Stimulated activated naive CD8-positive, alpha-beta T cell treated with anti-CD3 and anti-CD28 coated beads, Interleukin-15, Interleukin-2, amounts not matched to agents 100 ng/mL and 50 ng/mL, for 24 hours (primary cell): Measurements from ENCODE around the gene C4orf50.

Experiments used
- H3K27ac Mint-ChIP-seq: one replicate; pipeline ENCODE4 v1.8.0; 2021; ENCODE audit warnings: mild to moderate bottlenecking, mixed read lengths
- H3K27me3 Mint-ChIP-seq: one replicate; pipeline ENCODE4 v1.8.0; 2021; ENCODE audit warnings: mixed read lengths
- H3K36me3 Mint-ChIP-seq: one replicate; pipeline ENCODE4 v1.8.0; 2021; ENCODE audit warnings: low read depth, mixed read lengths
- H3K4me1 Mint-ChIP-seq: one replicate; pipeline ENCODE4 v1.8.0; 2021; ENCODE audit warnings: low read depth, mixed read lengths
- H3K4me3 Mint-ChIP-seq: one replicate; pipeline ENCODE4 v1.8.0; 2021; ENCODE audit warnings: mild to moderate bottlenecking, mixed read lengths
- H3K9me3 Mint-ChIP-seq: one replicate; pipeline ENCODE4 v1.8.0; 2021; ENCODE audit warnings: mixed read lengths

Gene C4orf50

DNA sequence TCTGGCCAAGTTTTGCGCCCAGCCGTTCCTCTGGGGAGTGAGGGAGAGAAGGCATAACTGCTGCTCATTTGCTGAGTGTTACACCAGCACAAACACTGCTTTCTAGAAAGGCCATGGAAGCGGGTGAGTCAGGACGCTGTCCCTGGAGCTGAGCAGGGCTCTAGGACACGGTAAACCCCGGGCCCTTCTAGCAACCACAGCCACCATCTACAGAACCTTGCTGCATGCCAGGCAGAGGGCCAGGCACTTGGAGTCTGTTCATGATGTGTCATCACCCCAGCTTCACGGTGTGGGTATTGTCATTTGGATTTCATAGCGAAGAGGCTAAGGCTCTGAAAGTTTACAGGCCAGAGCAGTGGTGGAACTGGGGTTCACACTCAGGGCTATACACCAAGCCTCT is 31.8 kb upstream of the C4orf50 start:
- Mint-ChIP-seq H3K4me3 (no peak overlapping the region), H3K36me3 (no peaks in the 10 kb centered on the region), H3K27ac (no peak overlapping the region), H3K4me1 (no peaks in the 10 kb centered on the region), H3K27me3 (peaks cover 3% of the 10 kb centered on the region), H3K9me3 (no peaks in the 10 kb centered on the region)

DNA sequence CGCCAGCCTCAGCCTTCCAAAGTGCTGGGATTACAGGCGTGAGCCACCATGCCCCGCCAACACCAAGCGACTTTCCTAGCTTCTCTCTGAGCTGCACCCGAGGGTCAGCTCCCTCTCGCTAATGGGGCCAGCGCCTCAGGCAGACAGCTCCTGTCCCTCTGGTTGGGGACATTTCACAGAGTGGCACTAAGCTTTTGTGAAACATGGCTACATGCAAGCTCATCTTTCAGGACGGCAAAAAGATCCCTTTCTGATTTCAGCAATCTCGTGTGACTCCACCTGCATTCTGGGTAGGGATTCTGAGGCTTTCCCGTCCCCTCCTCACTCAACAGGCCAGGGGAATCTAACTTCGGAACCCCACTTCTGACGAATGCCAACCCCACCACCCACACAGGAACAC is 31.0 kb upstream of the C4orf50 start:
- peaks cover 3% of the 10 kb centered on the region for H3K27me3 Mint-ChIP-seq
- no peaks in the 10 kb centered on the region for H3K36me3 Mint-ChIP-seq
- no peak overlapping the region for H3K27ac Mint-ChIP-seq
- no peak overlapping the region for H3K4me3 Mint-ChIP-seq
- H3K4me1 Mint-ChIP-seq, result no peaks in the 10 kb centered on the region
- H3K9me3 Mint-ChIP-seq, result no peaks in the 10 kb centered on the region

DNA sequence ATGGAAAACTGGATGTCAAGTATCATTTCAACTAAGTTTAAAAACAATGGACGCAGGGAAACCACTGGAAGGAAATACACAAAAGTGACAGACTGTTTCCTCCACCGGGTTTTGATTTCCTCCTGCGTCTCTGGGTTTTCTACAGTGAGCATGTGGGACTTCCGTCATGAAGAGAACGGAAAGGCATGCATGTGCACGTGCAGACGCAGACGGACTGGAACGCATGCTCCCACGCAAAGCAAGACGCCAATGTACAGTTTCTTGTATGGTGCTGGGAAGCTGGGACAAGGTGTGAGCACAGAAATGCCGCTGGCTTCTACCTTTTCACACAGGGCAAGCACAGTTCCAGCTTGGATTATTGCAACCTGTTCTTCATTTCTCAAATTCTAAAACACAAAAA is 30.3 kb upstream of the C4orf50 start:
- H3K36me3 Mint-ChIP-seq, result no peaks in the 10 kb centered on the region

DNA sequence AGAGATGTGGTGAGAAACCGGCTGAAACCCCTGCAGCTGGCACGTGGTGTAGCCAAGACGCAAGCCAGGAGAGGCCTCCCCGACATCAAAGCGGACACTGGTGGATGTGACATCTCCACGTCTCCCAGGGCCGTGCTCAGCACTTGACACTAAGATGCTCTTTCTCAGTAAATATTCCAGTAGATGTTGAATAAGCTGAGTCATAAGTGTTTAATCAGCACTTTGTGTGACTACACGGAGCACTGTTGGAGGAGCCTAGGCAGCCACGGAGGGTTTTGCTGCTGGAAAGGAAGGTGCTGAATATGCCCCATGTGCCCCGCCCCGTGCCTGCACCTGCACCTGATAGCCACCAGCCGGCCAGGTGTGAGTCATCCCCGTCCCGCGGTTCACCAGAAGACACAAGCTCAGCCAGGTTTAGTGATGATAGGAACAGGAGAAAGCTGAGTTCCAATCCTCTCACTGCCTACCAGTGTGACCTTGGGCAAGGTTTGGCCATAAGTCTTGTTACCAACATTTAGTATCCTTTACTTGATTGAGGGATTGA is 29.0 kb upstream of the C4orf50 start:
- H3K4me3 Mint-ChIP-seq, result no peak overlapping the region
- no peak overlapping the region for H3K27ac Mint-ChIP-seq

More for the DNA sequence above, 30.3 kb upstream of the C4orf50 start:
- Mint-ChIP-seq H3K4me3 (no peak overlapping the region), H3K27me3 (peaks cover 3% of the 10 kb centered on the region), H3K9me3 (no peaks in the 10 kb centered on the region), H3K27ac (no peak overlapping the region), H3K4me1 (no peaks in the 10 kb centered on the region)

DNA sequence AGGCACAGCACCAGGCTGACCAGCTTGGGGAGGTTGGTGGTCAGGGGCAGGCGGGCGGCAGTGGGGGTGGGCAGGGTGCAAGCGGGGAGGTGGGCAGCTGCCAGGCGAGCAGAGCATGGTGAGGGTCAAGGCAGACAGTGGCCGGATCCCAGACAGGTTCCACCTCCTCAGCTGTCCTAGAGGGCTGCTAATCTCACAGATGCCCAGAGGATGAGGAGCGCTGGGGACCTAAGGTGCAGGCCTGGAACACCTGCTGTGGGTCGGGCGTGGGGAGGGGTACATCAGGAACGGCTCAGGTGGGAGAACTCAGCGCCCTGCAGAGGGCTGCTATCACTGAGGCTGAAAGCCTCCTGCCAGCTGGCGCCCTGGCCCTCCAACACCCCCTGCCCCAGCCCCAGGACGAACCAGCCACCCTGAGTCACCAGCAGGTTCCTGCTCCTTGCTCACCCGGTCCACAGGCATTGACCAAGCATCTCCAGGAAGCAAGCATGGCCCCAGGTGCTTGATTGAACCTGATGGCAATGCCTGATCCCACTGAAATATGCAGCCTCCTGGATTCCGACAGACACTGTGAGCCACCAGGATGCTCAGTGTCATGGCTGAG is 28.4 kb upstream of the C4orf50 start:
- no peaks in the 10 kb centered on the region for H3K36me3 Mint-ChIP-seq
- H3K4me3 Mint-ChIP-seq, result no peak overlapping the region
- peaks cover 9% of the 10 kb centered on the region for H3K27me3 Mint-ChIP-seq
- H3K27ac Mint-ChIP-seq, result no peak overlapping the region
- no peaks in the 10 kb centered on the region for H3K9me3 Mint-ChIP-seq
- H3K4me1 Mint-ChIP-seq, result no peaks in the 10 kb centered on the region

More for the DNA sequence above, 29.0 kb upstream of the C4orf50 start:
- H3K27me3 Mint-ChIP-seq, result peaks cover 7% of the 10 kb centered on the region
- H3K9me3 Mint-ChIP-seq, result no peaks in the 10 kb centered on the region
- H3K4me1 Mint-ChIP-seq, result no peaks in the 10 kb centered on the region
- no peaks in the 10 kb centered on the region for H3K36me3 Mint-ChIP-seq

DNA sequence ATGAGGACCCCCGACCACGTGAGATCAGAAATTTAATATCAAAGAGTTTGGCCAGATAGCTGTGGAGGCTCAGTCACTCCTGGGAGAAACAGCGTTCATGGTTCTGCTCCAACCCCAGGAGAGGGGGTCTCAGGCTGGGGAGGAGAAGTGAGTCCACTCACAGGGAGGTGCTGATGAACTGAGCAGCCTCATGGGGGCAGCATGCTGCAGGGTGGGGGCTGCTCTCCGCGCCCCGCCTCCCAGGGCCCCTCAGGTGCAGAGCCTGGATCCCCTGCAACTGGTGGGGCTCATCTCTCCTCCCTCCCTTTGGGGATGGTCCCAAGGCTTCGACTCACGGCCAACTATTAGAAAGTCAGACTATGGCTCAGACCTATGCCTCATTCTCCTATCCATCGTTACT is 26.6 kb upstream of the C4orf50 start:
- Mint-ChIP-seq H3K27me3 (peaks cover 9% of the 10 kb centered on the region), H3K4me1 (no peaks in the 10 kb centered on the region), H3K36me3 (no peaks in the 10 kb centered on the region), H3K27ac (no peak overlapping the region), H3K4me3 (no peak overlapping the region), H3K9me3 (no peaks in the 10 kb centered on the region)

DNA sequence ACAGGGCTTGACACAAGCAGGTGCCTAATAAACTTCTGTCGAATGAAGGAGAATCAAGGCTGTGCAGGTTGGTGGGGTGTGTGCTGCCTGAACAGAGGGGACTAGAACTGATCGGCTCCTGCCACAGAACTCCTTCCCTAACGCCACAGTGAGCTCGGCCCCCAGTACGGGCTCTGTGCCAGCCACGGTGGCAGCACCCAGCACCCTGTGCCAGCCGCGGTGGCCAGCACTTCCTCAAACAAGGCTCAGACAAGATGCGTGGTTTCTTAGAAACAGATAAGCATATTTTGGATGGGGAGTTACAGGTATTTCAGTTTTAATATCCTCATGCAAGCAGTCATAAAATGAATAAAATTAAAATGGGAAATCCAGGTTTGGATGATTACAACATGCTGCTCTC is 26.0 kb upstream of the C4orf50 start:
- H3K9me3 Mint-ChIP-seq, result no peaks in the 10 kb centered on the region
- H3K4me3 Mint-ChIP-seq, result no peak overlapping the region
- H3K36me3 Mint-ChIP-seq, result no peaks in the 10 kb centered on the region
- no peak overlapping the region for H3K27ac Mint-ChIP-seq
- peaks cover 9% of the 10 kb centered on the region for H3K27me3 Mint-ChIP-seq
- H3K4me1 Mint-ChIP-seq, result no peaks in the 10 kb centered on the region

DNA sequence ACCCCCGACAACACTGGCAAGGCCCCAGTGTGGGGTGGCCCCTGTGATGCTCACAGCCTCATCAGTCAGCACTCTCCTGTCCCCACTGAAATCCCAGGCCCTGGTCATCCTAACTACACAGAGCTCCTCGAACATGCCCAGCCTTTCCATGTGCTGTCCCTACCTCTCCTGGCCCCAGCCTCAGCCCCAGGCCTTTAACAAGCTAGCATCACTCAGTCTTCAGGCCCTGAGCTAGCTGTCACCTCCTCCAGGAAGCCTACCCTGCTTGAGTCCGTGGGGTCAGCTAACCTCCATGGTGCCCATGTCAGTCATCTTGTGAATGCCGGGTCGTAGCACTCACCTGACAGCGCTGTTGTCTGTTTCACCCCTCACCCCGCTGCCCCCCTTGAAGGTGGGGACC is 25.6 kb upstream of the C4orf50 start:
- H3K27ac Mint-ChIP-seq, result no peak overlapping the region
- no peaks in the 10 kb centered on the region for H3K4me1 Mint-ChIP-seq
- H3K27me3 Mint-ChIP-seq, result peaks cover 9% of the 10 kb centered on the region
- H3K4me3 Mint-ChIP-seq, result no peak overlapping the region
- no peaks in the 10 kb centered on the region for H3K9me3 Mint-ChIP-seq
- H3K36me3 Mint-ChIP-seq, result no peaks in the 10 kb centered on the region

DNA sequence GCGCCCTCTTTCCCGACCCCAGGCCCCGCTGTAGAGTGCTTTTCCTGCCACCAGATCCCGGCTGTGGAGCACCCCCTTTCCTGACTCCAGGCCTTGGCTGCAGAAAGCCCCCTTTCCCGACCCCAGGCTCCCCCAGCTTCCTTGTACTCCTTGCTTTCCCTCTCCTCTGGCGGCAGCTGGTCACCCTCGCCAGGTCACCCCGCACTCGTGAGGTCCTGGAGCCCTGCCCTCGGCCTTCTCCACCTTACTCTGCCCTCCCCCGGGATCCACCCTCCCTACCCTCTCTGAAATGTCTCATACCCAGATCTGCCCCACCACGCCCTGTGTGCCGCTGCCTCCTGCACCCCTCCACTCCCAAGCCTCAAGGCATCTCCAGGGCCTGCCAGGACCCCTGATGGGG is 25.0 kb upstream of the C4orf50 start:
- no peak overlapping the region for H3K4me3 Mint-ChIP-seq
- no peaks in the 10 kb centered on the region for H3K4me1 Mint-ChIP-seq
- H3K9me3 Mint-ChIP-seq, result no peaks in the 10 kb centered on the region
- H3K27ac Mint-ChIP-seq, result no peak overlapping the region
- peaks cover 9% of the 10 kb centered on the region for H3K27me3 Mint-ChIP-seq
- no peaks in the 10 kb centered on the region for H3K36me3 Mint-ChIP-seq

DNA sequence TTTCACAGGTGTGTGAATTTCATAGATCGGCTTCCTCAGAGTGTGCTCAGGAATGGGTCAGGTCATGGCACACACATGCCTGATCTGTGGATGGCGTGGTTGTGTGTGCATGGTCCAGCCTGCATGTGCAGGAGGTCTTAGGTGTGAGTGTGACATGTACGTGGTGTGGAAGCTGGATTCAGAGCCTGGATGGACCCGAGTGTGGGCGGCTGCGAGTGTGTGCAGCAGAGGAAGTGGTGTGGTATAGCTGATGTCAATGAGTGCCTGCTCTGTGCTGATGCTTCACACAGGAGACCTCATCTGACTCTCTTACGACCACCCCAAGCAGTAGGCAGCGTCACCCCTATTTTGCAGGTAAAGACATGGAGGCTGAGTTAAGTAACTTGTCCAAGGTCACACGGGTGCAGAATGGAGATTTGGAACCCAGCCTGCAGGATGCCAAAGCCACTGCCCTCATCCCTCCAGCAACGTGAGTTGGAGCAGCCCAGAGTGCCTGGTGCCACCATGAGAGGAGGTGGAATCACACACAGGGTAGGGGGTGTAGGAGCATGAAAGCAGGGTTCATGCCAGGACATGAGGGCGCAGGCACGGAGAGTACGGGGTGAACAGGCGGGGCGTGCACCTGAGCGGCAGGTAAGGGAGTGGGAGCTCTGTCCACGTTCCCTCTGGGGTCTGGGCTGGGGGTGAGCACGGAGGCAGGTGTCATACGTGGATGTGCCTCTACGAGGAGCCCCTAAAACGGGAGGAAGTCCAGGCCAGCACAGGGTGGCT is 24.2 kb upstream of the C4orf50 start:
- H3K36me3 Mint-ChIP-seq, result no peaks in the 10 kb centered on the region
- no peaks in the 10 kb centered on the region for H3K9me3 Mint-ChIP-seq
- H3K4me1 Mint-ChIP-seq, result no peaks in the 10 kb centered on the region
- no peak overlapping the region for H3K4me3 Mint-ChIP-seq
- H3K27ac Mint-ChIP-seq, result no peak overlapping the region
- H3K27me3 Mint-ChIP-seq, result peaks cover 9% of the 10 kb centered on the region

DNA sequence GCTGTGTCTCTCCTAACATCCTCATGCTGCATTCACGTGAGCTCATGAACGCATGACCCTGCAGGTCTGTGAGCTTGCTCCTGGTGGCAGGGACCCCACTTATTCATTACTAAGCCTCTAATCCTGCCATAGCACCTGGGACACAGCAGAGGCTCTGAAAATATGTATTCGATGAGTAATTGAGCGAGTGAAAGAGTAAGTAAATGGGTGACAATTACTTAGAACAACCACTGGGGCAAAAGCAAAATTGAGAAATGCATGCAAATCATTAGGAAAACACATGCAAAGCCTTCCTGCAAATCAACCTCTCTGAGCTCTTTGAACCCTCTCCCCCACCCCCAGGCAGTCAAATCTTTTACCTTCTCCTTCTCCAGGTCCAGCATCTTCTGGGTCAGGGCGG is 23.6 kb upstream of the C4orf50 start:
- H3K4me3 Mint-ChIP-seq, result no peak overlapping the region
- H3K27me3 Mint-ChIP-seq, result peaks cover 9% of the 10 kb centered on the region
- H3K4me1 Mint-ChIP-seq, result no peaks in the 10 kb centered on the region
- H3K27ac Mint-ChIP-seq, result no peak overlapping the region
- H3K9me3 Mint-ChIP-seq, result no peaks in the 10 kb centered on the region
- no peaks in the 10 kb centered on the region for H3K36me3 Mint-ChIP-seq

DNA sequence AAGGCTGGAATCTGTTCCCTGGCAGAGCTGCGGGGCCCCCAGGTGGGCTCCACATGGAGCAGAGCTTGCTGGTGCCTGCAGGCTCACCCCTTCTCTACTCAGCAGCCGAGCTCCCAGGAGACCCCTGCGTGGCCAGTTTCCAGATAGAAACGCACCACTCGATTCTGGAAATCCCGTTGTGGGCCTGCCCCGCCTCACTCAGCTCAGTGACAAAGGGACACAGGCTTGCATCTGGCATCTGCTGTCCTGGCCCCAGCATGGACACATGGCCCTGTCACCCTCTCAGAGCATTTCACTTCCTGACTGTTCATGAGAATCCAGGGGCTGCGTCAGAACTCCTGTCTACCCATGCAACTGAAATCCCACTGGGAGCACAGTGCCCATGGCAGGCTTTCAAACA is 20.5 kb upstream of the C4orf50 start:
- Mint-ChIP-seq H3K4me3 (no peak overlapping the region), H3K9me3 (no peaks in the 10 kb centered on the region), H3K27ac (no peak overlapping the region), H3K4me1 (no peaks in the 10 kb centered on the region), H3K36me3 (no peaks in the 10 kb centered on the region), H3K27me3 (peaks cover 5% of the 10 kb centered on the region)

DNA sequence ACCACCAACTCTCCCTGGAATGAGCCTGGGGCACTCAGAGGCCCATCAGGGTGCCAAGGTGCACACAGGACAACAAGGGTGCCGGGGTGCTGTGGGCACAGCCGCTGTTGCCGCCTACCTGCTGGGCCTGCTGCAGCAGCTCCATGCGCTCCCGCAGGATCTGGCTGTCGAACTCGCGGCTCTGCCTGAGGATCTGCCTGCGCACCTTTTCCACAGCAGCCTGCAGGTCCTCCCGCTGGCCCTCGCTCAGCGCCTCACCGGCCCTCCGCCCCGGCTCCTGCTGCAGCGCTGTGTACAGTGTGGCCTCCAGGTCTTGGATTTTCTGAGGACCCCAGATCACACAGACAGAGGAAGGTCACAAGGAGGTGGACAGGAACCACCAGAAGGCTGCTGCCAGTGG is 17.6 kb upstream of the C4orf50 start:
- Mint-ChIP-seq H3K4me1 (no peaks in the 10 kb centered on the region), H3K27ac (no peak overlapping the region), H3K4me3 (no peak overlapping the region), H3K27me3 (no peaks in the 10 kb centered on the region), H3K36me3 (no peaks in the 10 kb centered on the region), H3K9me3 (no peaks in the 10 kb centered on the region)

DNA sequence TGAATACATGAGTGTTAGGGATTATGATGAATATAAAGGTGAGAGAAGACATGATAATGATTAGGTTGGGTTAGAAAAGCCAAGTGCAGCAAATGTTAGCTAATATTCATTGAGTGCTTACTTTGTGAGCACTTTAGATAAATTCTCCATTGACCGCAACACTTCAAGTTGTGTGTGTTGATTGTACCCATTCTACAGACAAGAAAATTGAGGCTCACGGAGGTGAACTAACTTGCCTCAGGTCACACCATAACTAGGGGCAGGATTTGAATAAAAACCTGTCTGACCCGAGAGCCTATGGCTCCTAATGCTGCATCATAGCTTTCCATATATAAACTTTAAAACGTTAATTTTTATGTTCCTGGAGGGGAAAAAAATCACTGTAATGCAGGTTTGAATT is 15.2 kb upstream of the C4orf50 start:
- Mint-ChIP-seq H3K4me3 (no peak overlapping the region), H3K27ac (no peak overlapping the region), H3K36me3 (no peaks in the 10 kb centered on the region), H3K4me1 (no peaks in the 10 kb centered on the region), H3K9me3 (no peaks in the 10 kb centered on the region), H3K27me3 (no peaks in the 10 kb centered on the region)

DNA sequence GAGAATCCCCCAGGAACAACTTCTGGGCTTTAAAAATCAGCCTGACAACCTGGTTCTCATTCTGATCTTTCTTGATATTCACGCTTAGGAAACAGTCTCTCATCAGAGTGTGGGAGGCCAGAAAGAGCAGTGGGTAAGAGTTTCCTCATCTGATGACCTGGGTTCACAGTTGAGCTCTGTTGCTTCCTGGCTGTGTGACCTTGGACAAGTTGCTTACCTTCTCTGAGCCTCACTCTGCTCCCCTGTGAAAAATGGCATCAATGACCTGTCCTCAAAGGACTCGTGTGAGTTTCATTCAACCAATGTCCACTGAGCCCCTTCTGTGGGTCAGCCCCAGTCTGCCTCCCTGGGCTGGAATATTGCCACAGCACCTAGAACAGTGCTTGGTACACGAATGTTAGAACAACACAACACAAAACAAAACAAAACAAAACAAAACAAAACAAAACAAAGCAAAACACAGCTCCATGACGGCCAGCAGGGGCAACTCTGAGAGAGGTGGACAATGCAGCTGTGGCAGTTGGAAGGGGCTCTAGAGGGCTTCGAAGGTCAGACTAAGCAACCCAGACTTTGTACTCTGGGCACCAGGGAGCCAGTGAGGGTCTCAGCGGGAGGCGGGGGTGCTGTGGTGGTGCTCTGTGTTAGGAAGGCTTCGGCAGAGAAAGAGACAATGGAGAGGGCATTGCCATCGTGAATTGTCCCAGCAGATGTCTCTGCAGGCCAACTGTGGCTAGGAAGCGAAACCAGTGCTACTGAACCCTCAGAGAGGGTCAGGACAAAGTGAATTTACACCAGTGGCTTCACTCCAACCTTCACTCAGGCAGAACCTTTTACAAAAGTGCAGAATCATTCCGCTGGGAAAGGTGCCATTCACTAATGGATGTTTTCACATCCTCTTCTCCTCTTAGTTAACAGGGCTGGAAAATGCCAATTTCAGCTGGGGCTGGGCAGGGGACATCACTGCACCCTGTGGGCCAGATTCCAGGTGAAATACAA is 14.3 kb upstream of the C4orf50 start:
- H3K27me3 Mint-ChIP-seq, result no peaks in the 10 kb centered on the region

More for the DNA sequence above, 14.3 kb upstream of the C4orf50 start:
- H3K4me1 Mint-ChIP-seq, result no peaks in the 10 kb centered on the region
- no peak overlapping the region for H3K4me3 Mint-ChIP-seq
- H3K36me3 Mint-ChIP-seq, result no peaks in the 10 kb centered on the region
- no peaks in the 10 kb centered on the region for H3K9me3 Mint-ChIP-seq
- no peak overlapping the region for H3K27ac Mint-ChIP-seq
